Pancreas (tissue), 10 donors: ENCODE measurements around the gene LRP1B. TPM values are rescaled to one million over a fixed set of nuclear protein-coding genes. Genes with fewer than 3 reads are reported as not detected.

Experiments used
- ATAC-seq, 4 donors: fragments of 200-7000 bp; cut with Tn5 transposase; one replicate each; pipeline versions ENCODE4 v1.8.0 to v1.9.1; 2020; ENCODE audit warnings: mild to moderate bottlenecking in 4 of 4, moderate library complexity in 4 of 4
- DNase-seq, 6 donors: peaks; one replicate each; pipeline ENCODE4 v3.0.0-alpha.2; 2020
- FAIRE-seq: peaks from 2 replicates; lab custom pipeline; 2012; peaks lifted over from hg19 to GRCh38; lab: Jason Lieb, UNC
- H3K27ac ChIP-seq, 4 donors: fragments of 200-600 bp; sonication (generic); 1 replicate in 3 of 4; 2 replicates in 1 of 4; pipeline versions ENCODE4 v1.5.0 to v1.8.0; 2020
- H3K27me3 ChIP-seq, 4 donors: fragments of 200-600 bp; one replicate each; pipeline ENCODE4 v1.8.0; 2021
- H3K36me3 ChIP-seq, 3 donors: fragments of 200-600 bp; sonication (generic) in 1 of 3; one replicate each; pipeline versions ENCODE4 v1.5.0 to v1.8.0; 2020 to 2021
- H3K4me1 ChIP-seq, 3 donors: fragments of 200-600 bp; one replicate each; pipeline ENCODE4 v1.8.0; 2021
- H3K4me3 ChIP-seq, 4 donors: fragments of 200-600 bp; sonication (generic) in 2 of 4; one replicate each; pipeline versions ENCODE4 v1.5.0 to v1.8.0; 2020 to 2021
- H3K9me3 ChIP-seq, 4 donors: fragments of 200-600 bp; one replicate each; pipeline ENCODE4 v1.8.0; 2021
- CTCF ChIP-seq, 4 donors: fragments of 200-600 bp; sonication (generic) in 3 of 4; IDR thresholded peaks; one replicate each; pipeline versions ENCODE4 v1.5.0 to v1.8.0; 2021; ENCODE audit warnings: antibody characterized with exemption in 4 of 4
- WGBS, 2 donors: extraction: QIAGEN DNeasy Blood & Tissue Kit; methylation state at CpG; one replicate each; pipeline ENCODE4 v1.1.7; 2013; 5-methylcytosine and 5-hydroxymethylcytosine counted together
- intact Hi-C, 3 donors: fragments of 100-400 bp; cut with DNase I; formaldehyde crosslinking; loops; one replicate each; pipeline versions ENCODE4 v1.11.1 to v1.14.2; 2022
- polyA plus RNA-seq, 2 donors: library from polyadenylated mRNA; stranded (reverse); fragments of 200-250 nt; gene quantifications; one replicate each; pipeline ENCODE4 v1.2.3, GENCODE V29; 2013
- total RNA-seq, 6 donors: library from RNA; stranded (reverse); fragmentation: NEBNext Ultra II Directional in 4 of 6; extraction: Animal tissue kit (Norgen Biotek cat#: 25700) in 4 of 6; gene quantifications; one replicate each; pipeline versions ENCODE4 v1.2.1 to v1.2.4, GENCODE V29; 2021 to 2023
- donor health status: healthy with polysubstance abuse.
- donor health status: DM: no; HTN: no; CAD: no; lungs with moderate emphysema.
- donor health status: DM: no; HTN: no; CAD: no.
- donor health status: control.
- donor health status: control.
- donor health status: Bipolar disorder and iron deficiency.
- donor health status: DM: yes; HTN: yes; CAD: no.
- donor health status: DM: no; HTN: no; CAD: no.
- donor health status: DM: no; HTN: no; CAD: no.
- donor health status: DM: yes; HTN: yes; CAD: no.

The LRP1B gene
- total and polyA plus RNA-seq, 8 donors, result 0.06 to 0.55 (median 0.25) TPM

- H3K9me3 ChIP-seq, result no peaks in the 10 kb centered on the region
- DNase-seq (peak in 3 of 6 donors; percentile 15 to 24 (median 18)), ATAC-seq (peak; percentile 45 to 84 (median 66)), FAIRE-seq (no peak)
- no peaks in the 10 kb centered on the region for H3K36me3 ChIP-seq
- no peak overlapping the region for H3K27ac ChIP-seq
- H3K4me3 ChIP-seq, result no peak overlapping the region
- no peaks in the 10 kb centered on the region for H3K27me3 ChIP-seq
- H3K4me1 ChIP-seq, result no peaks in the 10 kb centered on the region
- no peak for TF ChIP-seq CTCF (IDR thresholded peaks at IDR 0.05)
- intact Hi-C loops, result no loop called here
- 10 to 17% methylated on average over 1 of the region's 1 CpG for WGBS, 2 donors
Measured at GRCh38 chr2:141062443-141062842, 1068.4 kb downstream of the LRP1B start.

DNA sequence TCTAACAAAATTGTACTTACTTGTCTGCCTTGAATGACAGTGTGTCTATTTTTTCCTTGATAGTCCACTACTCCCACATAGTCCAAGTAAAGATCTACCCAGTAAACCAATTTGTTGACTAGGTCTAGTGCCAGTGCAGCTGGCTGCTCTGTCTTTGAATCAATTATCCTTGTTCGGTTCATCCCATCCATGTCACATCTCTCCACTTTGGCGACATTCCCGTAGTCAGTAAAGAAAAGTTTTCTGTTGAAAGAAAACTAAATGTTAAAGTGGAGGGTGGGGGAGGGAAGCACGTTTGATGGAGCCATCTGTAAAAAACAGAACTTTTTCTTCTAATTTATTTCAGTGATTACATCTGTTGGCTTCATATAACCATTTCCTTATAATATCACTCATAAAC lies 1068.8 kb downstream of the LRP1B start:
- no peak for DNase-seq
- intact Hi-C loops, result no loop called here
- no peaks in the 10 kb centered on the region for H3K4me1 ChIP-seq
- no peak overlapping the region for H3K27ac ChIP-seq
- no peaks in the 10 kb centered on the region for H3K27me3 ChIP-seq
- no peak for ATAC-seq
- WGBS, 2 donors, result 76 to 77% methylated on average over 4 of the region's 4 CpGs
- H3K4me3 ChIP-seq, result no peak overlapping the region
- FAIRE-seq, result no peak
- no peaks in the 10 kb centered on the region for H3K9me3 ChIP-seq
- no peak for TF ChIP-seq CTCF (IDR thresholded peaks at IDR 0.05)
- H3K36me3 ChIP-seq, result no peaks in the 10 kb centered on the region

DNA sequence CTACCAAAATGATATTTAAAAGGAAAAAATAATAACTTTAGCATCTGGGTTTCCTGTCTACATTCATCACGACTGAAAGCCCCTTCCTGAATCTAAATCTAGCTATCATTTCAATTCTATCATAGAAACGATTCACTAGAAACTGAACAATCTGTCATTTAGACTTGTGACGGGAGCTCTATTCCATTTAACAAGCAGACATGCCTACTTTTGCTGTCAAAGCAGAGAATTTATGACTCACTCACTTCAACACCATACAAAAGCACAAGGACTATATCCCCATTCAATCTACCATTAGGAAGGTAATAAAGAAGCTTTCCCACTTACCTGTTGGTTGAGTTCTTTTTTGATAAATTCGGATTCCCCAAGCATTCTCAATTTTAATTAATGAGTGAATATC lies 1072.3 kb downstream of the LRP1B start:
- no peak for TF ChIP-seq CTCF (IDR thresholded peaks at IDR 0.05)
- no peak overlapping the region for H3K4me3 ChIP-seq
- WGBS, 2 donors, result 46 to 64% methylated on average over 4 of the region's 4 CpGs
- H3K9me3 ChIP-seq, result no peaks in the 10 kb centered on the region
- FAIRE-seq (no peak), DNase-seq (no peak), ATAC-seq (no peak)
- intact Hi-C loops, result no loop called here
- H3K4me1 ChIP-seq, result no peaks in the 10 kb centered on the region
- H3K36me3 ChIP-seq, result no peaks in the 10 kb centered on the region
- no peak overlapping the region for H3K27ac ChIP-seq
- no peaks in the 10 kb centered on the region for H3K27me3 ChIP-seq

DNA sequence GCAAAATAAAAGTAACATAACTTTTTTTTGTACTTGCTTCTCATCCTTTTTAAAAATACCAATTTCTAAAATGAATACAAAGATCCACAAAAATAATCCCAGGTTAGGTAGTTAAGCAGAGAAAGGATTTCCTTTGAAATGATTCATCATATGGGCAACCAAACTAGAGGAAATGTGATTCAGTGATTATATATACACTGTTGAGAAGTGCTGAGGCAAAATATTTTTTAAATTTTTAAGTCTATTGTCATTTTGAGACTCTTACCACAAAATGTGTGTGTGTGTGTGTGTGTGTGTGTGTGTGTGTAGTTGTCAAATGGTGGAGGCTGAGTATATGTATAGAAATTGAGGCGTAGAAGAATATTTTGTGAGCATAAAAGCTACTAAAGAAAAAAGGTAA lies 1075.3 kb downstream of the LRP1B start:
- no peak for TF ChIP-seq CTCF (IDR thresholded peaks at IDR 0.05)
- no peak for FAIRE-seq
- intact Hi-C loops, result no loop called here
- Histone ChIP-seq H3K27ac (no peak overlapping the region), H3K27me3 (no peaks in the 10 kb centered on the region), H3K36me3 (no peaks in the 10 kb centered on the region), H3K4me3 (no peak overlapping the region), H3K9me3 (no peaks in the 10 kb centered on the region), H3K4me1 (no peaks in the 10 kb centered on the region)
- ATAC-seq, result no peak
- DNase-seq, result no peak
- 81 to 88% methylated on average over 1 of the region's 1 CpG for WGBS, 2 donors

GRCh38 chr2:141048951-141049350 lies 1081.9 kb downstream of the LRP1B start:
- H3K4me1 ChIP-seq, result no peaks in the 10 kb centered on the region
- intact Hi-C loops, result no loop called here
- H3K27ac ChIP-seq, result no peak overlapping the region
- 54 to 60% methylated on average over 6 of the region's 6 CpGs for WGBS, 2 donors
- no peak for FAIRE-seq
- no peak overlapping the region for H3K4me3 ChIP-seq
- ATAC-seq, result no peak
- no peak for DNase-seq
- no peaks in the 10 kb centered on the region for H3K9me3 ChIP-seq
- no peaks in the 10 kb centered on the region for H3K36me3 ChIP-seq
- TF ChIP-seq CTCF (IDR thresholded peaks at IDR 0.05), result no peak
- no peaks in the 10 kb centered on the region for H3K27me3 ChIP-seq
